Endothelial cell of umbilical vein (primary cell): ENCODE data around the gene A1CF.

Source experiments
- EZH2 ChIP-seq: IDR thresholded peaks from 2 replicates; pipeline ENCODE4 v1.6.1; 2012; ENCODE audit warnings: borderline replicate concordance, low read depth, mild to moderate bottlenecking, moderate library complexity, low read length, inconsistent platforms; ENCODE audit not compliant: severe bottlenecking
- FOS ChIP-seq: IDR thresholded peaks from 2 replicates; pipeline ENCODE4 v1.6.1; 2011; ENCODE audit warnings: mild to moderate bottlenecking, low read length, moderate library complexity, borderline replicate concordance; ENCODE audit not compliant: insufficient read depth
- JUN ChIP-seq: IDR thresholded peaks from 2 replicates; pipeline ENCODE4 v1.6.1; 2011; ENCODE audit warnings: borderline replicate concordance, low read depth; ENCODE audit not compliant: insufficient read length, insufficient read depth
- MYC ChIP-seq: IDR thresholded peaks from one replicate; pipeline ENCODE4 v1.6.1; 2011; ENCODE audit warnings: mild to moderate bottlenecking, low read depth, low read length
- POLR2A ChIP-seq: IDR thresholded peaks from 2 replicates; pipeline ENCODE4 v1.6.1; 2012; ENCODE audit warnings: low read depth, mild to moderate bottlenecking, control low read depth, low read length
- POLR2AphosphoS5 ChIP-seq: IDR thresholded peaks from 2 replicates; pipeline ENCODE4 v1.6.1; 2012; ENCODE audit warnings: low read depth, mild to moderate bottlenecking, control low read depth, low read length, moderate library complexity; ENCODE audit not compliant: insufficient read depth
- TF ChIP-seq, protein P1 (sequence below), 2 donors: IDR thresholded peaks; 1 replicate in 1 of 2; 2 replicates in 1 of 2; pipeline ENCODE4 v1.5.1; 2011; ENCODE audit warnings: low read length in 2 of 2, mild to moderate bottlenecking in 2 of 2, moderate library complexity in 2 of 2, control low read depth in 1 of 2, inconsistent platforms in 1 of 2, low read depth in 1 of 2; ENCODE audit not compliant: insufficient read depth in 1 of 2; ENCODE audit errors: extremely low read depth in 1 of 2
- TF ChIP-seq, protein P2 (sequence below): IDR thresholded peaks from 2 replicates; pipeline ENCODE4 v1.6.1; 2011; ENCODE audit not compliant: insufficient read depth, insufficient read length

DNA sequence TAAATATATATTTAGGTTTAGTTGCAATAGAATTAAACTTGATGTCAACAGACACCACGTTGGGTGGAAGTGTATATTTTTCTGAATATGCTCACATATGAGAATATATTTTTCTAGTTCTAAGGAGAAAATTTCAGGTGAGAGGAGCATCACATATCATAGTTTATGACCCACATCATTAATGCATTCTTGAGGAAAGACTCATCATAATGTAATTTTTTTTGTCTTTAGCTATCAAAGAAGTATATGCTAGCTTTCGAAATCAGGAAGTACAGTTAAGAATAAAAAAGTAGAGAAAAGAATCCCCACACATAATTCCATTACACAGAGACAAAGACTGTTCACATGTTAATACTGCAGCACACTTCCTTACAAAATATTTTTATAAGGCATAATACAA, 30.4 kb downstream of the A1CF start:
- TF ChIP-seq, protein P1, sequence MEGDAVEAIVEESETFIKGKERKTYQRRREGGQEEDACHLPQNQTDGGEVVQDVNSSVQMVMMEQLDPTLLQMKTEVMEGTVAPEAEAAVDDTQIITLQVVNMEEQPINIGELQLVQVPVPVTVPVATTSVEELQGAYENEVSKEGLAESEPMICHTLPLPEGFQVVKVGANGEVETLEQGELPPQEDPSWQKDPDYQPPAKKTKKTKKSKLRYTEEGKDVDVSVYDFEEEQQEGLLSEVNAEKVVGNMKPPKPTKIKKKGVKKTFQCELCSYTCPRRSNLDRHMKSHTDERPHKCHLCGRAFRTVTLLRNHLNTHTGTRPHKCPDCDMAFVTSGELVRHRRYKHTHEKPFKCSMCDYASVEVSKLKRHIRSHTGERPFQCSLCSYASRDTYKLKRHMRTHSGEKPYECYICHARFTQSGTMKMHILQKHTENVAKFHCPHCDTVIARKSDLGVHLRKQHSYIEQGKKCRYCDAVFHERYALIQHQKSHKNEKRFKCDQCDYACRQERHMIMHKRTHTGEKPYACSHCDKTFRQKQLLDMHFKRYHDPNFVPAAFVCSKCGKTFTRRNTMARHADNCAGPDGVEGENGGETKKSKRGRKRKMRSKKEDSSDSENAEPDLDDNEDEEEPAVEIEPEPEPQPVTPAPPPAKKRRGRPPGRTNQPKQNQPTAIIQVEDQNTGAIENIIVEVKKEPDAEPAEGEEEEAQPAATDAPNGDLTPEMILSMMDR (IDR thresholded peaks at IDR 0.05; ENCODE audit: extremely low read depth in 1 of 2, insufficient read depth in 1 of 2, low read depth in 1 of 2, low read length in 2 of 2), result no peak
- TF ChIP-seq, protein P2, sequence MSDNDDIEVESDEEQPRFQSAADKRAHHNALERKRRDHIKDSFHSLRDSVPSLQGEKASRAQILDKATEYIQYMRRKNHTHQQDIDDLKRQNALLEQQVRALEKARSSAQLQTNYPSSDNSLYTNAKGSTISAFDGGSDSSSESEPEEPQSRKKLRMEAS, result no peak
- no peak for TF ChIP-seq POLR2A
- TF ChIP-seq POLR2AphosphoS5, result no peak
- no peak for TF ChIP-seq JUN
- TF ChIP-seq EZH2, result no peak
- TF ChIP-seq FOS, result no peak
- no peak for TF ChIP-seq MYC
